ENCODE measurements around the gene TNFRSF4. TPM values are rescaled to one million over a fixed set of nuclear protein-coding genes. Genes with fewer than 3 reads are reported as not detected.

Gene TNFRSF4
- total and polyA plus RNA-seq, 10 of the 15 experiments (the other 5 are each of a cell fraction or from before 2014, with no cell fraction given) = 0.05 to 7.3 (median 2.5) TPM; not detected in 1

- TF ChIP-seq, protein P1, sequence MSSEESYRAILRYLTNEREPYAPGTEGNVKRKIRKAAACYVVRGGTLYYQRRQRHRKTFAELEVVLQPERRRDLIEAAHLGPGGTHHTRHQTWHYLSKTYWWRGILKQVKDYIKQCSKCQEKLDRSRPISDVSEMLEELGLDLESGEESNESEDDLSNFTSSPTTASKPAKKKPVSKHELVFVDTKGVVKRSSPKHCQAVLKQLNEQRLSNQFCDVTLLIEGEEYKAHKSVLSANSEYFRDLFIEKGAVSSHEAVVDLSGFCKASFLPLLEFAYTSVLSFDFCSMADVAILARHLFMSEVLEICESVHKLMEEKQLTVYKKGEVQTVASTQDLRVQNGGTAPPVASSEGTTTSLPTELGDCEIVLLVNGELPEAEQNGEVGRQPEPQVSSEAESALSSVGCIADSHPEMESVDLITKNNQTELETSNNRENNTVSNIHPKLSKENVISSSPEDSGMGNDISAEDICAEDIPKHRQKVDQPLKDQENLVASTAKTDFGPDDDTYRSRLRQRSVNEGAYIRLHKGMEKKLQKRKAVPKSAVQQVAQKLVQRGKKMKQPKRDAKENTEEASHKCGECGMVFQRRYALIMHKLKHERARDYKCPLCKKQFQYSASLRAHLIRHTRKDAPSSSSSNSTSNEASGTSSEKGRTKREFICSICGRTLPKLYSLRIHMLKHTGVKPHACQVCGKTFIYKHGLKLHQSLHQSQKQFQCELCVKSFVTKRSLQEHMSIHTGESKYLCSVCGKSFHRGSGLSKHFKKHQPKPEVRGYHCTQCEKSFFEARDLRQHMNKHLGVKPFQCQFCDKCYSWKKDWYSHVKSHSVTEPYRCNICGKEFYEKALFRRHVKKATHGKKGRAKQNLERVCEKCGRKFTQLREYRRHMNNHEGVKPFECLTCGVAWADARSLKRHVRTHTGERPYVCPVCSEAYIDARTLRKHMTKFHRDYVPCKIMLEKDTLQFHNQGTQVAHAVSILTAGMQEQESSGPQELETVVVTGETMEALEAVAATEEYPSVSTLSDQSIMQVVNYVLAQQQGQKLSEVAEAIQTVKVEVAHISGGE (CRISPR knock-in tag; IDR thresholded peaks at IDR 0.05) = no peak
- TF ChIP-seq NR2C2 (IDR thresholded peaks at IDR 0.05; ENCODE audit: borderline replicate concordance, control insufficient read depth, insufficient read length, low read depth) (no peak), ZNF687 (IDR thresholded peaks at IDR 0.05) (no peak), BHLHE40 (IDR thresholded peaks at IDR 0.05; ENCODE audit: borderline replicate concordance in 1 of 2, low read depth in 2 of 2, low read length in 1 of 2) (peak in 1 of 2 experiments; percentile 64; a peak in 2 of 4 replicates), POLR2A (IDR thresholded peaks at IDR 0.05; ENCODE audit: low read depth, low read length) (0 out of 2 replicates have a peak, but pooled peaks have one; percentile 36), HDAC6 (IDR thresholded peaks at IDR 0.05; ENCODE audit: unreplicated experiment) (no peak), CUX1 (IDR thresholded peaks at IDR 0.05; ENCODE audit: insufficient replicate concordance, low read depth, low read length) (no peak)
- TF ChIP-seq, protein P2, sequence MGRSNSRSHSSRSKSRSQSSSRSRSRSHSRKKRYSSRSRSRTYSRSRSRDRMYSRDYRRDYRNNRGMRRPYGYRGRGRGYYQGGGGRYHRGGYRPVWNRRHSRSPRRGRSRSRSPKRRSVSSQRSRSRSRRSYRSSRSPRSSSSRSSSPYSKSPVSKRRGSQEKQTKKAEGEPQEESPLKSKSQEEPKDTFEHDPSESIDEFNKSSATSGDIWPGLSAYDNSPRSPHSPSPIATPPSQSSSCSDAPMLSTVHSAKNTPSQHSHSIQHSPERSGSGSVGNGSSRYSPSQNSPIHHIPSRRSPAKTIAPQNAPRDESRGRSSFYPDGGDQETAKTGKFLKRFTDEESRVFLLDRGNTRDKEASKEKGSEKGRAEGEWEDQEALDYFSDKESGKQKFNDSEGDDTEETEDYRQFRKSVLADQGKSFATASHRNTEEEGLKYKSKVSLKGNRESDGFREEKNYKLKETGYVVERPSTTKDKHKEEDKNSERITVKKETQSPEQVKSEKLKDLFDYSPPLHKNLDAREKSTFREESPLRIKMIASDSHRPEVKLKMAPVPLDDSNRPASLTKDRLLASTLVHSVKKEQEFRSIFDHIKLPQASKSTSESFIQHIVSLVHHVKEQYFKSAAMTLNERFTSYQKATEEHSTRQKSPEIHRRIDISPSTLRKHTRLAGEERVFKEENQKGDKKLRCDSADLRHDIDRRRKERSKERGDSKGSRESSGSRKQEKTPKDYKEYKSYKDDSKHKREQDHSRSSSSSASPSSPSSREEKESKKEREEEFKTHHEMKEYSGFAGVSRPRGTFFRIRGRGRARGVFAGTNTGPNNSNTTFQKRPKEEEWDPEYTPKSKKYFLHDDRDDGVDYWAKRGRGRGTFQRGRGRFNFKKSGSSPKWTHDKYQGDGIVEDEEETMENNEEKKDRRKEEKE (IDR thresholded peaks at IDR 0.05) = no peak
Measured at GRCh38 chr1:1232208-1232795, 18.3 kb upstream of the TNFRSF4 start, which contains the start of gene B3GALT6 (continued).
